ENCODE measurements around the gene IRGQ.
"Not testable (repeated sequence)": the region's sequence is repeated elsewhere in the genome, so short reads cannot be mapped to it uniquely, and the experiment has no call there.

The IRGQ gene

DNA sequence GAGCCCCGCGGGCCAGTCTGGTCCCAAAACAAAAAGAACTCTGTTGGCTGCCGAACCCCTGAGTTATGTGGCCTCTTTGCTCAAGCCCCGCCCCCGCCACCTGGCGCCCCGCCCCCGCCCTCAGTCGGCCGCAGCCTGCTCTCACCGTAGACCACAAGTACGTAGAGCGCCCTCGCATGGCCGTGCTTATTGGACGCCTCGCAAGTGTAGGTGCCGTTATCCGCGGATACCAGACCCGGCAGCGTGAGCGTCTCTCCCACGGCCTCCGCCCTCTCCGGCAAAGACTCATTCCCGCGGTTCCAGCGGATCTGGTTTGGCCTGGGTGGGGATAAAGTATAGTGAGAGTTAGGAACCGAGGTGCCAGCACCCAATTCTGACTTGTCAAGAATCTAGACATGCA is 29.0 kb upstream of the IRGQ start:
- no peak for DNase-seq

DNA sequence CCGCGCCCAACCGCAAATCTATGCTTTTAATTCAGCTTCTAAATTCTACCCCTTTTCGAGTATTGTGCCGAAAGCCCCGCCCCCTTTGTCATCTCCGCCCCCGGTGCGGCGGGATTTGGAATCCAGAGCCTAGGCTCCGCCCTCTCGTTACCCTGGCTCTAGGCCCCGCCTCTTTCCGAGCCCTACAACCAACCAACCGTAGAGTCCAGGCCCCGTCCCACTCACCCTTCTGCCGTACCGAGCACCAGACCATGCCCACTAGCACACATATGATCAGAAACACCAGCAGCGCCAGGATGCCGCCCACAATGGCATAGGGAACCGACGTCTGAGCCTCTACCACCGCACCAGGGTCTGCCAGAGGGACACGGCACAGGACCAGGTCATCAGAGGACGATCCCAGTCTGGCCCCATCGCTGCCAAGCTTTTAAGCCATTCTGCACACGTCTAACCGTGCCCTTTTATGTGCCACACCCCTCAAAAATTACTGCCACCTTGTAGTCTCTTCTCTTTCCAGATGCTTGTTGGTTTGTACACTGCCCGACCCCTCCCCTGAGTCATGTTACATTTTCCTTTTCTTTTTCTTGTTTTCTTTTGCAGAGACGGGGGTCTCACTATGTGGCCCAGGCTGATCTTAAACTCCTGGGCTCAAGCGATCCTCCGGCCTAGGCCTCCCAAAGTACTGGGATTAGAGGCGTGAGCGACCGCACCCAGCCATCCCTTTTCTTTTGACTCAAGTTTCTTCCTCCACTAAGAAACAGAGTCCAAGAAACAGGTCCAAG is 28.1 kb upstream of the IRGQ start:
- no peak for DNase-seq

DNA sequence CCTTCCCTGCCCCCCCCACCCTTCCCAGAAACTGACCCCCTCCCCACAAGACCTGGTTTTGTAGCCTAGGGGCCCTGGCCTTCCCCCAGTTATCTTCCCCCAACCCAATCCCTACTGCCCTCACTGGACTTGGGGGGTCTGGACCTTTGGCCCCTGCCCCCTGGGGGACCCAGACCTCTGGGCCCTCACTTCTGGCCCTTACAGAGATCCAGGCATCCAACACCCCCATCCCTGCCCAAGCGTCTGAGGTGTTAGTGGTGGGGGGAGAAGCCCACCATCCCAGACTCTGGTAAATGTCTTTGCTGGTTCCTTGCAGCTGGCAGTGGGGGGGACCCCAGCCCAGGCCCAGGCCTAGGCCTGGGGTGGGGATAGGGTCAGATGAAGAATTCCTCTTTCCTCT is 27.0 kb upstream of the IRGQ start:
- no peak for DNase-seq

DNA sequence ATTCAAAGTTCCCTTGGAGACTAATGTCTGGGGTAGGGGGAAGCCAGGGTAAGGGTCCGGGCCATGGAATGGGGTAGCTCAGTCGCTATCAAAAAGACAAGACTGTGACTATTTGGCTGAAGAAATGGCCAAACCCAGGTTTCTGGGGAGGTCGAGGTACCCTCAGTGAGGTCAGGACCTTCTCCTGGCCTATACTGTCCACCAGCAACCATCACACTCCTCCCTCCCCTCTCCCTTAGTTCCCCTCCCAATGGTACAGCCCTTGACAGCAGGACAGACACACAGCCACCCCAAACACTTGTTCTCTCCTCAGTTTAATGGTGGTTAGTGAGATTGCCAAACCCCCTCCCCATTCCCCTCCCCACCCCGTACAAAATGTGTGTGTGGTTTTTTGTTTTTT is 26.1 kb upstream of the IRGQ start:
- no peak for DNase-seq

DNA sequence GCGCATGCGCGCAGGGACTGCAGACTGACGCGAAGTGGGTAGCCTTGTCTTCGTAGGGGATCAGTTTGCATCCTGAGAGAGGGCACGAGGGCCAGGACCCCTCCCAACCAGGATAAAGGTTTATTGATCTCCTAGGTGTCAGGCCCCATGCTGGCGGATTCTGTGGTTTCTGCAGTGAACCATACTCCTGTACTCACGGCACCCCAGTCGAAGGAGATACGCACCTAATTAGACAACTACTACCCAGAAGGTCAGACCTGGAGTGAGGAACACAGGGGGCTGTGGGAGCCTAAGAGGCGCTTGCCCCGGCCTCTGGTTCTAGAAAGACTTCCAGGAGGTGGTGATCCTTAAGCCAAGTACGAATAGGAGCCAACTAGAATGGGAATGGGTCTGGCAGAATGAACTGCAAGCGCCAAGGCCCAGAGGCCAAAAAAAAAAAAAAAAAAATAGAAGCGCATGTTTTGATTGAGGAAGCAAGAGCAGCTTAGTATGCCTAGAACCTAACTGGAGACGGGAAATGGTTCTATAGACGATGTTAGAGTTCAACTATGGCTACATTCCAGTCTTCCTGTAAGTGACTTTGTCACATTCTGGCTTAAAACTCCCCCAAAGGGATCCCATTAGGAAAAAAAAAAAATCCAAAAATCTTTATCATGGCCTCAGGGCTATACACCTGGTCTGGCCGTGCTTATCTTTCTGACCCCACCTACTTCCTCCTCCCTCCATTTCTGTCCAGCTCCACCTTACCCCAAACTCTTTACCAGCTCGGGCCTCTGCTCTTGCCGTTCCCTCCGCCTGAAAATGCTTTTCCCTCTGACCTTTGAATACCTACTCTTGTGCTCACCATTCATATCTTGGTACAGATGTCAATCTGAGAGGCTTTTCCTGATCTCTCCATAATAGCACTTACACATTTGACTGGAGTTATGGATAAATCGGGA is 24.4 kb upstream of the IRGQ start:
- no peak for DNase-seq

DNA sequence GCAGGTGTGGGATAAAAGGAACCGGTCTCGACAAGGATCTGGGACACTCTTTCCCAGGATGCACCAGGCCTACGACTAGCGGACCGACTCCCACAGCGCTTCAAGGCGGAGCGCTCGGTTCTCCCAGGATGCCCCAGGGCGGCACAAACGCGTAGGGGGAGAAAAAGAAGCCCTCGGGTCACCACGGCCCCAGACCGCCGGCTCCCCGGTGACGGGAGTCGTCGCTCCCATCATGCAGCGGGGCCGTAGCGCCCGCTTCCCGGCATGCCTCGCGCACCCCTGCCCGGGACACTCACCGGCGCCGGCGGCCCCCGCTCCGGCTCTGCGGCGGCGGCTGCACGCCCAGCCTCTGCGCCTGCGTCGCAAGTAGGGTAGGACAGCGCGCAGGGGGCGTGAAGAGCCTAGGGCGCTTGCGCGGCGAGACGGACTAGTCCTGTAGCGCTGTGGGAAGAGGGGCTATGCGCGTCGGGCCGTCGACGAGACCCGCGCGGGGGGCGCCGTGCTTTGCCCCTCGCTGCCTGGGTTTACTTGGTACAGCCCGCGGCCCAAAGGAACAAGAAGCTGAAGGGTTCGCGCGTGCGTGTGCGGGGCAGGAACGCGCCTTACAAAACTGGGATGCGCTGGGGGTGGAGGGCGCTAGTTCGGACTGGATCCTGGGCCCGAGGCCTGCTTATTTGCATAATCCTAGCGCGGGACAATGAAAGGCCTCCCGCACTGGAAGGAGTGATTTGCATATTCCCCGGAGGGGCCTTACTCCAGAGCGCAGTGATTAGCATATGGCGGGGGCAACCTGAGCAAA is 23.5 kb upstream of the IRGQ start, which contains the start of gene ZNF428:
TSS of gene ZNF428 (minus strand) at position 368 of the 799 bp plus-strand sequence. CDS start 5,325 bp downstream, outside the sequence.
- peak; percentile 94 for DNase-seq

DNA sequence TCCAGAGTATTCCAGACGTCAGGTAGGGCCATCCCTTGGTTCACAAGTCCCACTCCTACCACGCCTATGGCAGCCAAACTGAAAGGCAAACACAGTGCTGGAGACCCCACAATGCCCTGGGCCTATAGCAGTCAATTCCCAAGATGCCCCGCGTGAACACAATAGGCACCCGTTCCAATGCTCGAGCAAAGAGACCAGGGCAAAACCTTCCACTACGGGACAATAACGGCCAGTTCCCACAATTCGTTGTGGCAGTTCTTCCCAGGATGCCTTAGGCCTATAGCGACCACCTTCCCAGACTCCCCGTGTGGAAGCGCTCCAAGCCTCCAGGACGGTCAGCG is 23.0 kb upstream of the IRGQ start:
- peak; percentile 34 for DNase-seq

DNA sequence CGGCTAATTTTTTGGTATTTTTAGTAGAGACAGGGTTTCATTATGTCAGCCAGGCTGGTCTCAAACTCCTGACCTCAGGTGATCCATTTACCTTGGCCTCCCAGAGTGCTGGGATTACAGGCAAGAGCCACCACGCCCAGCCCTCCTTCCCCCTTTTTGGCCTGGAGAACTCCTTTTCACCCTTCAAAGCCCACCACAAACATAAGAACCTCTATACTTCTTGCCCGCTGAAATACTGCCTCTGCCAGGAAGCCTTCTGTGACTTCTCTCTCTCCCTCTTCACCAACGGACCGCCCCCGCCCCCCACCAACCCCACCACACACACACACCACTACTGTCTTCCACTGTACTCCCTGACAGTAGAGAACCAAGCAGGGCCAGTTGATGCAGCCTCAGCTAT is 21.0 kb upstream of the IRGQ start:
- DNase-seq: no peak

DNA sequence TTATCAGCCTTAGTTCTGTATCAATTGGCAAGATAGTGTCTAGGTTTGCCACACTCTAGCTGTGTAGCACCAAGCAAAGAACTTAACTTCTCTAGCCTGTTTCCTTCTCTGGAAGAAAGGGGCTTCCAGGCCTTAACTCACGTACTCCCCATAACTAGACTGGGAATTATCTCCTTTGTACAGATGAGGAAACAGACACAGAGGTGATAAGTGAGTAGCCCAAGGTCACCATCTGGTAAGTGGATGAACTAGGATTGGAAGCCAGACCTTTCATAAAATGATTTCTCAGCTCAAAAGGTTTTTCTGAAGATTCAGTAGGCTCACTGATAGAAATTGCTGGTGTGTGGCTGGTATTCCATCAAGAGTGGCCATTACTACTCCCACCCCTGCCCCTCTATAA is 20.4 kb upstream of the IRGQ start:
- no peak for DNase-seq

DNA sequence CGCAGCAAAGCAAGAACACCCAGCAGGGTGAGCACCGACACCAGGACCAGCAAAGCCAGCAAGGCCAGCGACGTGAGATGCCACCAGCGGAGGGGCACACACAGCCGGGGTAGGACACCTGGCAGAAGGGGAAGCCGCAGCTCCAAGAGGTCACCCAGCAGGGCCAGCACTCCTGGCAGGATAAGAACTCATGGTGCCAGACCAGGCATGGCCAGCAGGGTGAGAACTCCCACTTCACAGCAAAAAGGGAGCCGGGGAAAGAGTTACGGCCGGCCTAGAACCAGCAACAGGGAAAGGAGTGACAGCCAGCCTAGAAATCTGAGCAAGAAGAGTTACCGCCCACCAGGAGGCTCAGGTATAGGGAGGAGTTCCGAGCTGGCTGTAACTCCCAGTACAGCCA is 16.4 kb upstream of the IRGQ start:
- DNase-seq: no peak

DNA sequence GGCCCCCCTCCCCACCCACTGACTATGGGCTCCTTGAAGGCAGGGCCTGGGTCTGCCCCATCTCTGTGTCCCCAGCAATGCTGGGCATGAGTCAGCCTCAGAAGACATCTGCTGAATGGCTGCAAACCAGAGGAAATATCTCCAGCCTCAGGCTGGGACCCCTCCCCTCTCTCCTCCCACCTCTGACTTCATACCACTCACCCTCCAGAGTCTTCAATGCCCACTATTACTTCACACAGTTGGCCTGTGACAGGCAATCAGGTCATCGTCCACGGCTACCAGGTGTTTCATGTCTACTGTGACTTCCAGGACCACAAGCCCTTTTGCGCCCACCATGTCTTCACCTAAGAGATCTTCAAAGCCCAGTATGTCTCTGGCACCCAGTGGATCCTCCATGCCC is 15.9 kb upstream of the IRGQ start, which contains the start of gene SRRM5:
TSS of gene SRRM5 (plus strand) at position 301 of the 400 bp plus-strand sequence. CDS start at position 335, 34 bp downstream.
- no peak for DNase-seq

DNA sequence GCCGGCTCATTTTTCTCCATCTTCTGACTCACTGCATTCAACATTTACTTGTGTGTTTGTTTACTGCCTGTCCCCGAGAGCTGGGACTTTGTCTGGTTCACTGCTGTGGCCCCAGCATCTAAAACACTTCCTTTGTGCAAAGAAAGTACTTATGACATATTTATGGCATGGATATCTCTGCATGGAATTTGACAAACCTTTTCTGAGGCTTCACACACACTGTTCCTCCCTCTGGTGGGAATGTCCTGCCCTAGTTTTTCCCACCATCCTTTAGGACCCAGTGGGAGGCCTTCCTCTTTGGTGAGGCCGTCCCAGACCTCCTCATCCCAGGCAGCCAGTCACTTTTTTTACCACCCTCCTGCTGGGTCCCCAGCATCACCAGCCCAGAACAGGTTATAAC is 14.6 kb upstream of the IRGQ start:
- no peak for DNase-seq

DNA sequence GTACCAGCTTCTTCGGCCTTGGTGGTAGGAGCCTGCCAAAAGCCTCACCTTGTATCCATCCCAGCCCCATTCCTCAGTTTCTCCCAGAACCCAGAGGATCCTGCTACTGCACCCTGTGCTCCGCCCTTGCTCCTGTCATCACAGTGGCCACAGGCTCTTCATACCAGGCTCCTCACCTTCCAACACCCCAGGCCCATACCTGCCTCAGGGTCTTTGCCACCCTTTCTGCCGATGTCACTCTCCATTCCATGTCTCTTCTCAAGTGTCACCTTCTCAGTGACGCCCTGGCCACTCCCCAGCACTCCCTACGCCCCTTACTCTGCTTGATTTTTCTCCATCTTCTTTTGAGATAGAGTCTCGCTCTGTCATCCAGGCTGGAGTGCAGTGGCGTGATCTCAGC is 13.9 kb upstream of the IRGQ start:
- no peak for DNase-seq

DNA sequence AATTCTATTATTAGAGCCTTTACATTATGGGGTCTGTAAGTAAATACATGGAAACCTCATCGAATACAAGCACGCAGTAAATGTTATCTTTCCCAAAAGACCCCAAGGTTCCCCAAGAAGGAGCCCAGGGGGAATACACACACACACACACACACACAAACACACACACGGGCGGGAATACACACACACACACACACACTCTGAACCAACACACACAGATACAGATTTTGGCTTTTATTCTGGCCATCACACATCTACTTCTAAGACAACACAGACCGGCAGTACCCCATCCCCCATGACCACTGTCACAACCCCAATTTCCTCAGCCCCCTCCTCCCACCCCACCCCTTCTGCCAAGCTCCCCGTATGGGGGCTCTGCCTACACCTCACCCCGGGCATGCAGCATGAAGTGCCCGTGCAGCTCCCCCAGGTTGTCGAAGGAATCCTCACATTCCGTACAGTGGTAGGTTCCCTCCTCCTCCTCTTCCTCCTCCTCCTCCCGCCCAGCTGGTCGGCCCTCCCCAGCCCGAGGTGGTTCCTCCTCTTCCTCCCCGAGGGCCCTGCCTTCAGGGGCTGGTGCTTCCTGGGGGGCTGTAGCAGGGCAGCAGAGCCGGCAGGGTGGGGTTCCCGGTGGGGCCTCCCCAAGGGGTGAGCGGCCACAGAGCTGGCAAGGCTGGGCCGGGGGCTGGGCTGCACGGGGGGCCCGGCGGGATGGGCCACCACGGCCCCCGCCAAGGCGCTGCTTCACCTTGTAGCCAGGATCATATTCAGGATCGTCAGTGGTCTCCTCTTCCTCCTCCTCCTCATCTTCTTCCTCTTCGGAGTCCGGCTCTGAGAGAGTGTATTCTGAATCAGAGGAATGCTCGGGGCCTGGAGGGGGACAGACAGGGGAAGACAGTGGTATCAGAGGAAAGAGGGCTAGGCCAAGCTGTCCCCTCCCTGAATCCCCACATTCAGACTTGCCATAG is 11.6 kb upstream of the IRGQ start:
- DNase-seq: no peak

DNA sequence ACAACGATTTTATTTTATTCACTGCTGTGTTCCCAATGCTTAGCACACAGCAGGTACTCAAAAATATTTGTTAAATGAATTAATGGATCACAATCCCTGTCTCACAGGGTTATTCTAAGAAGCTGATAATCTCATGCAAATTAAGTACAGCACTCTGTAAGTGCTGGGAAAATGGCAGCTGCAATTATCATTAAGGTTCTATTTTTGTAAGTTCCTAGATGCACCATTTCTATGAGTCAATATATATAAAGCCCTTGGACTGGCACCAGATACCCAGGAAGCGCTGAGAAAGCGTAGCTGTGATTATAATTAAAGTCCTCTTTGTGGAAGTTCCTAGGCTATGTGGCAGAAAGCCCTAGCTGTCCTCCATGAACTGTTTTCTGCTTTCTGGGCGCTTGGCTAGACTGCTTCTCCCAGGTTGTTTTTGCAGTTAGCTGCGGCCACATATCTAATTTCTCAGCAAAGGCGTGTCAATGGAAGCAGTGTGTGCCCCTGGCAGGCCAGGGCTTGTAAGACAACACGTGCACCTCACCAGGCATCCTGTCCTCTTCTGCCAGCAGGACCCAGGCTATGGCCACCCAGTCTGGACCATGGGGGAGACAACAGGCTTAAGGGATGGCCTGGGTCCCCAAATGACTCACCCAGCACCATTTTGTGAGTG is 10.8 kb upstream of the IRGQ start:
- peak; percentile 33 for DNase-seq

DNA sequence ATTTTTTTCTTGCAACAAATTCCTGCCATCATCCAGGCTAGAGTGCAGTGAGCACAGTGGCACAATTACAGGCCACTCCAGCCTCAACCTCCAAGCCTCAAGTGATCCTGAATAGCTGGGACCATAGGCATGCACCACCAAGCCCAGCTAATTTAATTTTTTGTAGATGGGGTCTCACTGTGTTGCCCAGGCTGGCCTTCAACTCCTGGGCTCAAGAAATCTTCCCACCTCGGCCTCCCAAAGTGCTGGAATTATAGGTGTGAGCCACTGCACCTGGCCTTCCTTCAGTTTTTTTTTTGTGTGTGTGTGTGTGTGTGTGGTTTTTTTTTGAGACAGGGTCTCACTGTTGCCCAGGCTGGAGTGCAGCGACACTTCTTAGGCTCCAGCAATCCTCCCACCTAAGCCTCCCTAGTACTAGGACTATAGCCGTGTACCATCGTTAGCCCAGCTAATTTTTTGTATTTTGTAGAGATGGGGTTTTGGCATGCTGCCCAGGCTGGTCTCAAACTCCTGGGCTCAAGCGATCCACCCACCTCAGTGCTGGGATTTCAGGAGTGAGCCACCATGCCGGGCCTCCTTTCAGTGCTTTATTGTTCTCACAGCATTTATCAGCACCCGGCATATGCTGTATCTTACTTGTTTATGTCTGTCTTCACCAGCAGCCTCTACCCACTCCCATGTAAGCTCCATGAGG is 10.1 kb upstream of the IRGQ start:
- peak; percentile 67 for DNase-seq

DNA sequence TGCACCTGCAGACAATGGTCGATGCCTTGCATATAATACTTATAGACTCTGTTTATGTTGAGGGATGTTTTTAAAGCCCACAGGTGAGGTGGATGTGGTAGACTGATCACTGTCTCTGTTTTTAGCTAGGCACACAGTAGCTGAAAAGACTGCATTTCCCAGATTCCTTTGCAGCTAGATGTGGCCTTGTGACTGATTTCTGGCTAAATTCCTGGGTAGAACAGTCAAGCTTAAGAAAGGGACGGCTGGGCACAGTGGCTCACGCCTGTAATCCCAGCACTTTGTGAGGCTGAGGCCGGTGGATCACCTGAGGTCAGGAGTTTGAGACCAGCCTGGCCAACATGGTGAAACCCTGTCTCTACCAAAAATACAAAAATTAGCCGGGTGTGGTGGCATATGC is 4.4 kb upstream of the IRGQ start:
- DNase-seq: not testable (repeated sequence)

DNA sequence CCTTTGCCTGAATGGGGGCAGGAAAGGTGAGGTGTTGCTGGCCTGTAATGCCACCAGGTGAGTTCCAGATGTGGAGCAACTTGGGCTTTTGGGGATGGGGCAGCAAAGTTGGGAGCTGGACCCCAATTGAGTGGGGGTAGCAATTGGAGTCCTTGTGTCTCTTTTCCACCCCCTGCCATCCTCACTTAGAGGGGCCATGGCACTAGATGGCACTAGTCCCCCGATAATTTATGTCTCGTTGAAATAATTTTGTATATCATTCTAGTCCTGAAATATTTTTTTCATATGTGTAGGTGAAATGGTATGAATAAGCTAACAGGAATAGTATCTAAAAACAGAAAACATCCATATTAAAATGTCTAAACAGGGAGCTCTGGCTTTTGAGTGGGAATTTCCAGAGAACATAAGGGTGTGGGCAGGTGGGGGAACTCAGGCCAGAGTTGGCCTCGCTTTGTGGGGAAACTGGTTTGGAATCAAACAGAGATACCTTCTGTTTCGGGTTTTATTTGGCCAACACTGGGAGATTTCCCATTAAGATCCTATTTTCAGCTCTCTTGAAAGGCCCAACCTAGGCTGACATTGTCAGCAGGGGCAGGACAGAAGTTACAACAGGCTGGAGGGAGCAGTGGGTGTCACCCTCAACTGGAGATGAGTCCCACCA is 3.8 kb upstream of the IRGQ start:
- DNase-seq: no peak

DNA sequence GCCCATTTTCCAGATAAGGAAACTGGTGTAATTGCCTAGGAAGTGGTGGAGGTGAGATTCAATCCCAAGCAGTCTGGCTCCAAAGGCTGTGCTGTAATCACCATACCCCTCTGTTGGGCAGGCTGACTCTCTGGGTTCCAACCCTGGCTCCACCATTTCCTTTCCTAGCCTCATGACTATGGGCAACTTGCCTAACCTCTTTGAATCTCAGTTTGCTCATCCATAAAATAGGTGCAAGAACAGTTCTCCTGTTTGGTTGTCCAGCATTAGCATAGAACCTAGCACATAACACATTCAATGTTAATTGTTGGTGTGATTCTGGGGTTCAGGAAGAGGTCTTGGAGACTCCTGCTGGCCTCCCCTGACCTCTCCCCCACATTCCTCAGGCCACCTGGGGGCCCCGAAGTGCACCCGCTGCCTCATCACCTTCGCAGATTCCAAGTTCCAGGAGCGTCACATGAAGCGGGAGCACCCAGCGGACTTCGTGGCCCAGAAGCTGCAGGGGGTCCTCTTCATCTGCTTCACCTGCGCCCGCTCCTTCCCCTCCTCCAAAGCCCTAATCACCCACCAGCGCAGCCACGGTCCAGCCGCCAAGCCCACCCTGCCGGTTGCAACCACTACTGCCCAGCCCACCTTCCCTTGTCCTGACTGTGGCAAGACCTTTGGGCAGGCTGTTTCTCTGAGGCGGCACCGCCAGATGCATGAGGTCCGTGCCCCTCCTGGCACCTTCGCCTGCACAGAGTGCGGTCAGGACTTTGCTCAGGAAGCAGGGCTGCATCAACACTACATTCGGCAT is 2.7 kb upstream of the IRGQ start:
- DNase-seq: no peak

Measured in NCI-H1105 (cell line).